GM19239 (cell line): ENCODE results near the gene DVL1.
"Not testable (repeated sequence)": the region's sequence is repeated elsewhere in the genome, so short reads cannot be mapped to it uniquely, and the experiment has no call there.

Experiments
- DNase-seq: peaks from one replicate; pipeline ENCODE4 v3.0.0; 2011; ENCODE audit warnings: low spot score; ENCODE audit not compliant: insufficient read length
- FAIRE-seq: peaks from 2 replicates; lab custom pipeline; 2011; peaks lifted over from hg19 to GRCh38; lab: Jason Lieb, UNC

The DVL1 gene

DNA sequence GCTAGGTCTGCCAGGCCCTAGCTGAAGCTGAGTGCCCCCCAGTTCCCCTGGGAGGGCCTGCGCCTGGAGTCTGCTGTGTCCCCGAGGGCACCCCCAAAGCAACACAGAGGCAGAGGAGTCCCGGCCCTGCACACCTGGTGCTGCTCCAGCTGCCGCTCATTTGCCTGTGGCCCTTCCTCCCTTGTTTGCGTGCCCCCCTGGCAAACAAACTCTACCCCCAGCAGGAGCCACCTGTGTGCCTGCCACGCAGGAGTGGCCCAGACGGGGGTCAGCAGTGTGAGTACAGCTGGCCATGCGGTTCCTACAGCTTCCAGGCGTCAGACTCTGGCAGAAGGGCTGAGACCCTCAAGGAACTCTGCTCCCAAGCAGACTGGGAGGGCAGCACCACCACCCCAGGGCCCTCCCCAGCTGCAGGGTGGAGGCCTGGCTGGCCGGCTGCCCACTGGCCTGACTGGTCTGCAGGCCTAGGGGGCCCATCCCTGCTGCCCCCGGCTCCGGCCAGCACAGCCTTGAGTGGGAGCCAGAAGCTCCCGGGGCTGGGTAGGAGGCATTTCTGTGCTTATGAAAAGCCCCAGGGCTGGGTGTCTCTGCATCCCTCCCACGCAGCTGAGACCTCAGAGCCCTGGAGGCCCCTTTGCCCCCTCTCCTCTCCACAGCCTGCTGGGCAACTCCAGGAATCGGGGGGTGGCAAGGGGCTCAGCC lies 18.7 kb downstream of the DVL1 start:
- DNase-seq: no peak
- FAIRE-seq: no peak

DNA sequence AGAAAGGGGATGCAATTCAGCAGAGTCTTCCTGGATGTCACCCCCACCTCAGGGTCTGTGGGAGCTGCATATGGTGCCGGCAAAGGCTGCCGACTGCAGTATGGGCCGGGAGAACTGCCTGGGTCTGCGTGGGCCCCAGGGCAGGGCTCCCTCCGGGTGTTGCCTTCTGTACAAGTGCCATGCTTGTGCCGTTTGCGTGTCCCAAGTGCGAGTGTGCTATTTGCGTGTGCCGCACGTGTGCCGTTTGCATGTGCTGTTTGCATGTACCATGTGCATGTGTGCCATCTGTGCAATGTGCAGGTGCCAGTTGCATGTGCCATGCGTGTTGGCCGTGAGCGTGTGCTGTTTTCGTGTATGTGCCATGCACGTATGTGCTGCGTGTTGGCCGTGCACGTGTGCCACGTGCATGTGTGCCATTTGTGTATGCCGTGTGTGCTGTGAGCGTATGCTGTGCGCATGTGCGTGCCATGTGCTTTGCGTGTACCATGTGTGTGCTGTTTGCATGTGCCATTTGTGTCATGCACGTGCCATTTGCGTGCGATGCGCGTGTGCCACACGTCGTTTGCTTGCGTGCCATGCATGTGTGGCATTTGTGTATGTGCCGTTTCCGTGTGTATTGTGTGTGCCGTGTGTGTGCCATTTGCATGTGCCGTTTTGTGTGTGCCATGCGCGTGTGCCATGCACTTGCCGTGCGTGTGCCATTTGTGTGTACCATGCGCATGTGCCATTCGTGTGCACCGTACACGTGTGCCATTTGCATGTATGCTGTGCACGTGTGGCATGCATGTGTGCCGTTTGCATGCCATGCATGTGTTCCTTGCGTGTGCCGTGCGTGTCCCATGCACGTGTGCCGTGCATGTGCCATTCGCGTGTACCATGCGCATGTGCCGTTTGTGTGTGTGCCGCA lies 19.7 kb downstream of the DVL1 start:
- FAIRE-seq (no peak), DNase-seq (no peak)

DNA sequence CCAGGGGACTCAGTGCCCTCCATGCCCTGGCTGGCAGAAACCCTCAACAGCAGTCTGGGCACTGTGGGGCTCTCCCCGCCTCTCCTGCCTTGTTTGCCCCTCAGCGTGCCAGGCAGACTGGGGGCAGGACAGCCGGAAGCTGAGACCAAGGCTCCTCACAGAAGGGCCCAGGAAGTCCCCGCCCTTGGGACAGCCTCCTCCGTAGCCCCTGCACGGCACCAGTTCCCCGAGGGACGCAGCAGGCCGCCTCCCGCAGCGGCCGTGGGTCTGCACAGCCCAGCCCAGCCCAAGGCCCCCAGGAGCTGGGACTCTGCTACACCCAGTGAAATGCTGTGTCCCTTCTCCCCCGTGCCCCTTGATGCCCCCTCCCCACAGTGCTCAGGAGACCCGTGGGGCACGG lies 21.0 kb downstream of the DVL1 start:
- no peak for FAIRE-seq

DNA sequence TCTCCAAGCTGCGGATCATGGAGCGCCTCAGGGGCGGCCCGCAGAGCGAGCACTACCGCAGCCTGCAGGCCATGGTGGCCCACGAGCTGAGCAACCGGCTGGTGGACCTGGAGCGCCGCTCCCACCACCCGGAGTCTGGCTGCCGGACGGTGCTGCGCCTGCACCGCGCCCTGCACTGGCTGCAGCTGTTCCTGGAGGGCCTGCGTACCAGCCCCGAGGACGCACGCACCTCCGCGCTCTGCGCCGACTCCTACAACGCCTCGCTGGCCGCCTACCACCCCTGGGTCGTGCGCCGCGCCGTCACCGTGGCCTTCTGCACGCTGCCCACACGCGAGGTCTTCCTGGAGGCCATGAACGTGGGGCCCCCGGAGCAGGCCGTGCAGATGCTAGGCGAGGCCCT lies 21.9 kb downstream of the DVL1 start:
- DNase-seq (no peak), FAIRE-seq (no peak)

More for the DNA sequence above, 21.0 kb downstream of the DVL1 start:
- no peak for DNase-seq

DNA sequence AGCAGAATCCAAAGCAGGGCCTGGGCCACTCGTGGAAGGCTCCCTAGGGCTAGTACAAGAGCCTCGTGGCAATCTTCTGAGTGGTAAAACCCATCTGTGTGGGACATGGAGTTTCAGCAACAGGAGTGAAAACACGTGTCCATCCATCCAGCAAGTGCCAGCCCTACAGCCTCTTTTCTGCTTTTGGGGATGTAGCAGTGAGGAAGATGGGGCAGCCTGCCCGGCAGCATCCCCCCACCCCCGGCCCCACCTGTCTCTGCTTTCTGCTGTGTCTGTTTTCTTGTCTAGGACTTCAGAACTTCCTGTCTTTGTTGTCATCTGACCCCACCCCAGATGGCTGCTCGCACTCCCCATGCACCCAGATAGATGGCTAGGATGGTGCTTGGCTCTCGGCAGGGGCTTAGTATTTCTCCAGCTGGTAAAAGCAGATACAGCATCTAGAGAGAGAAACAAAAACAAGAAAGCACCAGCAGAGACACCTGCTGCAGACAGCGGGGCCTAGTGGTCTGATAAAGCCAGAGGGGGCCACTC lies 23.1 kb downstream of the DVL1 start:
- FAIRE-seq (no peak), DNase-seq (no peak)

DNA sequence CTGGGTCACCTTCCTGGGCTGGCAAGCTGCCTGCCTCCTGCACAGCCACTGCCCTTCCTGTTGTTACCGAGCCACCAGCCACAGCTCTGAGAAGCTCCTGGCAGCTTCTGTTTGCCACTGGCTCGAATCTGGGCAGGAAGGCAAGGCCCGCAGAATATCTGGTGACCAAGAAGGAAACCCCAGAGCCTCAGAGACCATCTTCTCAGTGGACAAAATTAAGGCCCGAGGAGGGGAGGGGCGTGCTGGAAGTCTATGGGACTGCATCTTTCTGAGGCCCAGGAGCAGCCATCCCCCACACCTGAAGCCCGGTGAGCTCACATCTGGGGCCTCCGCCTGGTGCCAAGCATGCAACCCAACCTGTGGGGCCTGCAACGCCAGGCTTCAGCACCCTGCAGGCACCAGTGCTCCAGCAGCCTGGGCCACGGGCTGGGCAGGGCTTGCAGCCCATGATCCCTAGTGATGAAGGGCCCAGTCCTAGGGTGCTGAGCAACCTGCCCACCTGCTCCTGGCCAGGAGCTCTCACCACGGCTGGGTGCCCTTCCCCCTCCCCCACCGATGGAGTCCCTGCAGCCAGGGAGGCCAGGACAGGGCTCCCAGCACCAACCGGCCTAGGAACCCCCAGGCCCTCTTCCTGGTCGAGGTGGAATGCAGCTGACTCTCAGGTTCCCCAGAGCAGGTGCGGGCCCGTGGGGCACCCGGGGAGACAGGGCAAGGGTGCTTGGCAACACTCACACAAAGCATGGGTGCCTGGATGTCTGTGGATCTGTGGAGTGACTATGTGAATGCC lies 23.7 kb downstream of the DVL1 start:
- no peak for DNase-seq
- no peak for FAIRE-seq

DNA sequence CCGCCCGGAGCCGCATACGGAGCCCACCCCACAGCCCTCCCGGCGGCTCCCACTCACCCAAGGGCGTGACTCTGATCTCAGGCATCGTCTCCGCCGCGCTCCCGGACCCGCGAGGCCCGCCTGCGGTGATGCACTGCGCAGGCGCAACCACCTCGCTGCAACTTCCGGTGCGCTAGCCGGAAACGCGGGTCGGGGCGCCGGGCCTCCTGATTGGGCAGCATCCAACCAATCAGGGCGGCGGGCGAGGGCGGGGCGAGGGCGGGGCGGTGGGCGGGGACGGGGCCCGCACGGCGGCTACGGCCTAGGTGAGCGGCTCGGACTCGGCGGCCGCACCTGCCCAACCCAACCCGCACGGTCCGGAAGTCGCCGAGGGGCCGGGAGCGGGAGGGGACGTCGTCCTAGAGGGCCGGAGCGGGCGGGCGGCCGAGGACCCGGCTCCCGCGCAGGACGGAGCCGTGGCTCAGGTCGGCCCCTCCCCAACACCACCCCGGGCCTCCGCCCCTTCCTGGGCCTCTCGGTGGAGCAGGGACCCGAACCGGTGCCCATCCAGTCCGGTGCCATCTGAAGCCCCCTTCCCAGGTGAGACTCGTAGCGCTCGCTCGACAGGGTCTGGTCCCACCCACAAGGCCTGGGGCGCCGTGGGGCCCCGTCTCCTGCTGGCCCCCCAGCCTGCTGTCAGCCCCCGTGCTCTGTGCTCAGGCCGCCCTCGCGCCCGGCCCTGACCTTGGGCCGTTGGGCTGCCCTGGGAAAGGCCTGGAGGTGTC lies 24.5 kb downstream of the DVL1 start, which contains the start of the genes CPTP and INTS11:
Gene CPTP, plus strand, starts transcription at position 279 of the 764 bp plus-strand sequence. CDS start 2,109 bp downstream, outside the sequence.
Gene INTS11, minus strand, starts transcription at position 137 of the 764 bp plus-strand sequence. Its CDS starts 52 bp downstream, at position 85.
- FAIRE-seq: peak; percentile 99

DNA sequence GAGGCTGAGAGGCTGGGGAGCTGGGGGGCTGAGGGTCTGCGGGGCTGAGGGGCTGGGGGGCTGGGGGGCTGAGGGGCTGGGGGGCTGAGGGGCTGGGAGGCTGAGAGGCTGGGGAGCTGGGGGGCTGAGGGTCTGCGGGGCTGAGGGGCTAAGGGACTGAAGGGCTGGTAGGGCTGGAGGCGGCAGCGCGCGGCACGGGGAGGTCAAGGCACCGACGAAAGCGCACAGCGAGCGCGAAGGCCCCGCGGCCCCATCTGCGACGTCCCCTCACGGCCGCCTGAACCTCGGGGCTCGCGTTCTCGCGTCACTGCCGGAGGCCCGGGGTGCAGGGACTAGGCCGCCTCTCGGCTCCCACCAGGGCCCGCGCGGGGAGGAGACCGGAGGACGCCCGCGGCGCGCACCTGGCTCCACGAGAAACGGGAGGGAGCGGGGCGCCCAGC lies 25.1 kb downstream of the DVL1 start:
- DNase-seq (no peak), FAIRE-seq (no peak)

More for the DNA sequence above, 24.5 kb downstream of the DVL1 start, which contains the start of the genes CPTP and INTS11:
- peak; percentile 99 for DNase-seq

DNA sequence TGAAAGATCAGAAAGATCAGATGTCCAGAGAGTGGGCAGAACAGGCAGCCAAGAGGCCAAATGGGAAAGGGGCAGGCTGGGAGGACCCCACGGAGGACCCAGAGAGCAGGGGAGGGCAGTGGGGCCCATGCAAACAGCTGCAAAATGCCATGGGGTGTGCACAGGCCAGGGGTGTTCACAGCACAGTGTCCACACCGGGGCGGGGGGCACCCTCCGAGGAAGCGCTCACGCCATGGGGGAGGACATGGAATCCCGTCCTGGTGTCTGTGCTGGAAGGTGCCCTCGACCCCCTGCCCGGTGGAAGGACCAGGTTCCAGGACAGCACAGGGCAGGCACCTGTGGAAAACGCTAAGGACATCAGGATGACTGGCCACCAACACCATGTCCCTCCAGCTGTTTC lies 26.3 kb downstream of the DVL1 start:
- no peak for DNase-seq
- FAIRE-seq: no peak

DNA sequence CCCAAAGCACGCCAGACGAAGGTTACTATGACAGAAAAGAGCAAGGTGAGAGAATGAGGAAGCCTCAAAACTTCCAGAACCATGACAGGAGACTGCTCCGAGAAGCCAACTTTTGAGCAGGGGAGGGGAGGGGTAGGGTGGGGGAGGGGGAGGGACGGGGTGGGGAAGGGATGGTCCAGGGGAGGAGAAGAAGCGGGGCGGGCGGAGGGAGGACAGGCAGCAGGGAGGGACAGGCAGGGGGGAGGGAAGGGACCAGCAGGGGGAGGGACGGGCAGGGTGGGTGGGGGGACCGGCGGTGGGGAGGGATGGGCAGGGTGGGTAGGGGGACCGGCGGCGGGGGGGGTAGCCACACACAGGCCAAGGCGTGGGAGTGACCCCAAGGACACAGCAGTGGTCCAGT lies 26.8 kb downstream of the DVL1 start:
- DNase-seq (no peak), FAIRE-seq (no peak)

DNA sequence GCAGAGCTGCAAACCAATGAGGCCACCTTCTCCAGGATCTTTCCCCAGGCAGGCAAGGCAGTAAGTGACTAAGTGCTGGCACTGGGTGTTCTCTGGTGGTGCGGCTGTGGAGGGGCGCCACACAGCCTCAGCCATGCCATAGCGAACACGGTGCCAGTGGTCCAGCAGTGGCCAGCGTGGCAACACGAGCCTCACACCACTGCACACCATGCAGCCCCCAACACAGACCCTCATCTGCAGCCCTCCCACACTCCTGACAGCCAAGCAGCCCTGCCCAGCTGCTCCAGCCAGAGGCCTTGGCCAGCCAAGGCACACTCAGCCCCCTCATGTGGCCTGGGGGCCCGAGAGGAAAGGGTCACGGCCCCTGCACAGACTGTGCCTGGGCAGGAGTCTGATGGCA lies 27.7 kb downstream of the DVL1 start:
- DNase-seq (no peak), FAIRE-seq (no peak)

DNA sequence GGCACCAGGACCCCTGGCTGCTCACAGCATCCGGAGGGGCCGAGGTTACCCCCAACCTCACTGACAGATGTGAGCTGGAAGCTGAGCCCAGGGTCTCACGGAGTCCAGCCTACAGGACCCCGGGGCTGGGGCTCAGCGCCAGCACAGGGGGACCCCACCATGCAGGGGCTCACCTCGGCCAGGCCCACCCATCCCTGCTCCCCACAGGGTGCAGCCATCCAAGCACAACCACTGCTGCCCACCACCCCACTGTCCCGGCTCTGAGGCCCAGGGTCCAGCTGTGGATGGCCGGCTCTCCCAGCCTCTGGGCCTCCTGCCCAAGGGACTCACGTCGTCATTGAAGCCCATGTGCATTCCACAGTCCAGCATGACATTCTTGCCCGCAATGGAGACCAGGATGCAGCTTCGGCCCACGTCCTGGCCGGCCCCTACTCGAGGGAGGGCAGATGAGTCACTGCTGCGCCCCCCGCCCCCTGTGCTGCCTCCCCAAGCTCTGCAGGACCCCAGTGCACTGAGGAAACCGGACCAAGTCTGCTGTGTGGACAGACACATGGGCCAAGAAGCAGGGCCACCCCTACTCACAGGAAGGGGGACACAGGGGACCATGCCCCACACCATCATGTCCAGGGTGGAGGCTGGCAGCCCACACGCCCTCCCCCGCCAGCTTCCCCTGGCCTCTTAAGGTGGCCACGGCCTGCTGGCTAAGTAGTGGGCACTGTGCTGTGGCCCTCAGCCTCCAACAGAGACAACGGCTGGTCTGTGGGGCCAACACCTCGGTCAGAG lies 28.4 kb downstream of the DVL1 start:
- FAIRE-seq: no peak
- DNase-seq: no peak

DNA sequence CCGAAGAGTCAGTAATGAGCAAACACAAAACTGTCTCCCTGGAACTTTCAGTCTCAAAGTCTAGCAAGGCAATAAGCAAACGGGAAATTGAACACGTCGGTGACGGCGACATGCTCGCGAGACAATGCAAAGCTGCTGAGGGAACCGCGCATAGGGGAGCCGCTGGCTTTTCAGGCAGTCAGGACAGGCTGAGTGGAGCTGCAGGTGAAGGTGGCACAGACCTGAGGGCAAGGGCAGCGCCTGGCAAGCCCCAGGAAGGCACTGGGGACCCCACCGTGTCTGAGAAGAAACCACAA lies 29.6 kb downstream of the DVL1 start:
- no peak for DNase-seq
- FAIRE-seq: no peak

DNA sequence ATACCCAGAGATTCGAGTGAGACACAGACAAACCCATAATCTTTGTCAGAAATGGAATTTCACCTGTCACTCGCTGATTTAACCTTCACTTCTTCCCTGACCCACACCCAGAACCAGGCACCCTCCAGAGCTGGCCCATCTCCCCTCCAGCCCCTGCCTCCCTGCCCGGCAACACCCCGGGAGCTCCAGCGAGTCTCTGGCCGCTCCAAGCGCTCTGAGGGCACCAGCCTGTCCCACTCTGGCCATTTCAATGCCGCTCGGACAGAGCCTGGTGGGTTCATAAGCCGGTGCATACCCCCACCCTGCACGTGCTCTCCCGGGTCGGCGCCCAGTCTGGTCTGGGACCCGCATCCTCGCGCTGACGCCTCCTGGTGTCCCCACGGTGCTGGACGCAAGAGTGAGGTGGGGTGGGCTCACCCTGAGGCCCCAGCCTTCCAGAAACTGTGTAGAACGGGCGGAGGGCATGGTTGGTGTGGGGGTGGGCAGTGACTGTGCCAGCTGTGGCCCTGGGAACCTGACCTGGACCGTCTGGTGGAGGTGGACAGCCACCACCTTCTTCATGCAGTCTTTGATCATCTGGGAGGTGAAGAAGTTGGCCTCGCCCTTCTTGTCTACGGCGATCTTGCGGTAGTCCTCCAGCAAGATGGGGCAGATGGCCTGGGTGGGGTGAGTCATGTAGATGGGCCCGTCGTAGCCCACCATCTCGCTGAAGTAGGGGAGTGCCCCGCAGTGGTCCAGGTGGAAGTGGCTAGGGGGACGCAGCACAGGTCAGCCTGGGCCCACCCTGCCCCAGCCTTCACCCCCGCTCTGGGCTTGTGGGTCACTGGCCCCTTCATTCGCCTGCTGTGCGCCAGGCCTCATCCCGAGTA lies 30.2 kb downstream of the DVL1 start:
- FAIRE-seq (no peak), DNase-seq (no peak)

DNA sequence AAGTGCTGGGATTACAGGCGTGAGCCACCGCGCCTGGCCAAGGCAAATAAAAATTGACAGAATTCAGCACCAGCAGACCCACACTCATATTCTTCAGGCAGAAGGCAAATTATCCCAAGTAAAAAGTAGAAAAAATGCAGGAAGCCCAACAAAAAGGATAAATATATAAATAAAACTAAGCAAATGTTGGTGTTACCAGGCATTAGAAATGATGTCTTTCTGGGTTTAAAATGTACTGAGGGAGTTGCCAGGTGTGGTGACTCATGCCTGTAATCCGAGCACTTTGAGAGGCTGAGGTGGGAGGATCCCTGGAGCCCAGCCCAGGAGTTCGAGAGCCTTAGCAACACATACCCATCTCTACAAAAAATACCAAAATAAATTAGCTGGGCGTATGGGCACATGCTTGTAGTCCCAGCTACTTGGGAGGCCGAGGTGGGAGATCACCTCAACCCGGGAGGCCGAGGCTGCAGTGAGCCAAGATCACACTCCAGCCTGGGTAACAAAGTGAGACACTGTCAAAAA lies 31.0 kb downstream of the DVL1 start:
- FAIRE-seq: no peak
- DNase-seq: no peak

DNA sequence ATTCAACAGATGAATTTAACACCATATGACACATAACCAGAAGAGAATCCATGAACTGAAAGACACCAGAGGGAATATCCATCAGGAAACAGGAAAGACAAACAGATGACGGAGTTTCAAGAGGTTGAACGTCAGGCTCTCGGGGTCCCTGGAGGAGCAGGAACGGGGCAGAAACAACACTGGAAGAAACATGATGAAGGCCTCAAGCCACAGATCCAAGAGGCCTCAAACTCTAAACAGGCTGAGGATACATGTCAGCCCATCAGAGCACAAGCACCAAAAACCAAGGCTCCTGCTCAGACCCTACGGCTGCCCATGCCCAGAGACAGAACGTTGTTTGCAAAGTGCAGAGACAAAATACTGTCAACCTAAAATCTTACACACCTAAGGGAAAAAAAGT lies 31.8 kb downstream of the DVL1 start:
- FAIRE-seq: no peak
- DNase-seq: no peak

DNA sequence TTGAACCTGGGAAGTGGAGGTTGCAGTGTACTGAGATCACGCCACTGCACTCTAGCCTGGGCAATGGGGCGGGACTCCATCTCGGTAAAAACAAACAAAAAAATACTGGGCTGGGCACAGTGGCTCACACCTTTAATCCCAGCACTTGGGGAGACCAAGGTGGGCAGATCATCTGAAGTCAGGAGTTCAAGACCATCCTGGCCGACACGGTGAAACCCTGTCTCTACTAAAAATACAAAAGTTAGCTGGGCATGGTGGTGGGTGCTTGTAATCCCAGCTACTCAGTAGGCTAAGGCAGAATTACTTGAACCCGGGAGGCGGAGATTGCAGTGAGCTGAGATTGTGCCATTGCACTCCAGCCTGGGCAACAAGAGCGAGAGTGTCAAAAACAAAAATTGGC lies 33.0 kb downstream of the DVL1 start:
- FAIRE-seq, DNase-seq: not testable (repeated sequence)
